ENCODE data around the gene ERBIN.
A peak's percentile ranks its signal among the peaks of the same experiment; 100 is the strongest.

Gene ERBIN

GRCh38 chr5:65893749-65894430, 32.5 kb upstream of the ERBIN start:
- no peak for DNase-seq (ENCODE audit: insufficient read length, low spot score)
- FAIRE-seq: no peak
- TF ChIP-seq TAF1 (IDR thresholded peaks at IDR 0.05; ENCODE audit: low read depth, low read length) (no peak), POU2F2 (IDR thresholded peaks at IDR 0.05; ENCODE audit: low read depth, low read length) (no peak), SPI1 (IDR thresholded peaks at IDR 0.05; ENCODE audit: low read depth, low read length) (no peak), POLR2A (IDR thresholded peaks at IDR 0.05; ENCODE audit: low read depth, low read length) (no peak), POLR2AphosphoS5 (IDR thresholded peaks at IDR 0.05; ENCODE audit: low read depth, low read length) (no peak), PAX5 (IDR thresholded peaks at IDR 0.05; ENCODE audit: insufficient read depth, low read length, severe bottlenecking) (no peak)

- peak; percentile 69 for FAIRE-seq
- TF ChIP-seq SPI1 (IDR thresholded peaks at IDR 0.05; ENCODE audit: low read depth, low read length) (0 out of 2 replicates have a peak, but pooled peaks have one; percentile 19), POU2F2 (IDR thresholded peaks at IDR 0.05; ENCODE audit: low read depth, low read length) (no peak), PAX5 (IDR thresholded peaks at IDR 0.05; ENCODE audit: insufficient read depth, low read length, severe bottlenecking) (no peak), POLR2AphosphoS5 (IDR thresholded peaks at IDR 0.05; ENCODE audit: low read depth, low read length) (no peak)
- DNase-seq (ENCODE audit: insufficient read length, low spot score): no peak
Observed at GRCh38 chr5:65895891-65896290, 30.5 kb upstream of the ERBIN start.

- no peak for DNase-seq (ENCODE audit: insufficient read length, low spot score)
- no peak for TF ChIP-seq POU2F2 (IDR thresholded peaks at IDR 0.05; ENCODE audit: low read depth, low read length)
- TF ChIP-seq PAX5 (IDR thresholded peaks at IDR 0.05; ENCODE audit: insufficient read depth, low read length, severe bottlenecking): no peak
- TF ChIP-seq POLR2AphosphoS5 (IDR thresholded peaks at IDR 0.05; ENCODE audit: low read depth, low read length): no peak
- TF ChIP-seq SPI1 (IDR thresholded peaks at IDR 0.05; ENCODE audit: low read depth, low read length): no peak
- no peak for TF ChIP-seq POLR2A (IDR thresholded peaks at IDR 0.05; ENCODE audit: low read depth, low read length)
- TF ChIP-seq TAF1 (IDR thresholded peaks at IDR 0.05; ENCODE audit: low read depth, low read length): no peak
- FAIRE-seq: no peak
Observed at GRCh38 chr5:65900746-65901145, 25.6 kb upstream of the ERBIN start.

GRCh38 chr5:65902104-65902503, 24.3 kb upstream of the ERBIN start:
- DNase-seq (ENCODE audit: insufficient read length, low spot score): no peak
- TF ChIP-seq TAF1 (IDR thresholded peaks at IDR 0.05; ENCODE audit: low read depth, low read length) (no peak), POU2F2 (IDR thresholded peaks at IDR 0.05; ENCODE audit: low read depth, low read length) (no peak), POLR2A (IDR thresholded peaks at IDR 0.05; ENCODE audit: low read depth, low read length) (no peak), POLR2AphosphoS5 (IDR thresholded peaks at IDR 0.05; ENCODE audit: low read depth, low read length) (no peak), PAX5 (IDR thresholded peaks at IDR 0.05; ENCODE audit: insufficient read depth, low read length, severe bottlenecking) (no peak), SPI1 (IDR thresholded peaks at IDR 0.05; ENCODE audit: low read depth, low read length) (no peak)
- no peak for FAIRE-seq

- no peak for DNase-seq (ENCODE audit: insufficient read length, low spot score)
- no peak for FAIRE-seq
- TF ChIP-seq TAF1 (IDR thresholded peaks at IDR 0.05; ENCODE audit: low read depth, low read length) (no peak), SPI1 (IDR thresholded peaks at IDR 0.05; ENCODE audit: low read depth, low read length) (no peak), POU2F2 (IDR thresholded peaks at IDR 0.05; ENCODE audit: low read depth, low read length) (no peak), POLR2AphosphoS5 (IDR thresholded peaks at IDR 0.05; ENCODE audit: low read depth, low read length) (no peak), PAX5 (IDR thresholded peaks at IDR 0.05; ENCODE audit: insufficient read depth, low read length, severe bottlenecking) (no peak)
Observed at GRCh38 chr5:65903581-65903980, 22.8 kb upstream of the ERBIN start.

- no peak for DNase-seq (ENCODE audit: insufficient read length, low spot score)
- no peak for FAIRE-seq
- TF ChIP-seq TAF1 (IDR thresholded peaks at IDR 0.05; ENCODE audit: low read depth, low read length): no peak
- TF ChIP-seq POU2F2 (IDR thresholded peaks at IDR 0.05; ENCODE audit: low read depth, low read length): no peak
- no peak for TF ChIP-seq POLR2A (IDR thresholded peaks at IDR 0.05; ENCODE audit: low read depth, low read length)
- TF ChIP-seq PAX5 (IDR thresholded peaks at IDR 0.05; ENCODE audit: insufficient read depth, low read length, severe bottlenecking): no peak
- no peak for TF ChIP-seq POLR2AphosphoS5 (IDR thresholded peaks at IDR 0.05; ENCODE audit: low read depth, low read length)
- no peak for TF ChIP-seq SPI1 (IDR thresholded peaks at IDR 0.05; ENCODE audit: low read depth, low read length)
Observed at GRCh38 chr5:65906256-65906655, 20.1 kb upstream of the ERBIN start.

- DNase-seq (ENCODE audit: insufficient read length, low spot score) (no peak), FAIRE-seq (no peak)
- TF ChIP-seq POLR2AphosphoS5 (IDR thresholded peaks at IDR 0.05; ENCODE audit: low read depth, low read length) (no peak), POU2F2 (IDR thresholded peaks at IDR 0.05; ENCODE audit: low read depth, low read length) (no peak), TAF1 (IDR thresholded peaks at IDR 0.05; ENCODE audit: low read depth, low read length) (no peak), SPI1 (IDR thresholded peaks at IDR 0.05; ENCODE audit: low read depth, low read length) (no peak), POLR2A (IDR thresholded peaks at IDR 0.05; ENCODE audit: low read depth, low read length) (no peak), PAX5 (IDR thresholded peaks at IDR 0.05; ENCODE audit: insufficient read depth, low read length, severe bottlenecking) (no peak)
Observed at GRCh38 chr5:65907135-65907534, 19.2 kb upstream of the ERBIN start.

- FAIRE-seq (no peak), DNase-seq (ENCODE audit: insufficient read length, low spot score) (no peak)
- no peak for TF ChIP-seq POLR2A (IDR thresholded peaks at IDR 0.05; ENCODE audit: low read depth, low read length)
- TF ChIP-seq POU2F2 (IDR thresholded peaks at IDR 0.05; ENCODE audit: low read depth, low read length): no peak
- no peak for TF ChIP-seq TAF1 (IDR thresholded peaks at IDR 0.05; ENCODE audit: low read depth, low read length)
- no peak for TF ChIP-seq SPI1 (IDR thresholded peaks at IDR 0.05; ENCODE audit: low read depth, low read length)
- TF ChIP-seq PAX5 (IDR thresholded peaks at IDR 0.05; ENCODE audit: insufficient read depth, low read length, severe bottlenecking): no peak
- TF ChIP-seq POLR2AphosphoS5 (IDR thresholded peaks at IDR 0.05; ENCODE audit: low read depth, low read length): no peak
Observed at GRCh38 chr5:65910711-65911110, 15.7 kb upstream of the ERBIN start.

- FAIRE-seq: no peak
- no peak for DNase-seq (ENCODE audit: insufficient read length, low spot score)
- TF ChIP-seq POLR2A (IDR thresholded peaks at IDR 0.05; ENCODE audit: low read depth, low read length) (no peak), SPI1 (IDR thresholded peaks at IDR 0.05; ENCODE audit: low read depth, low read length) (no peak), PAX5 (IDR thresholded peaks at IDR 0.05; ENCODE audit: insufficient read depth, low read length, severe bottlenecking) (no peak), TAF1 (IDR thresholded peaks at IDR 0.05; ENCODE audit: low read depth, low read length) (no peak), POU2F2 (IDR thresholded peaks at IDR 0.05; ENCODE audit: low read depth, low read length) (no peak), POLR2AphosphoS5 (IDR thresholded peaks at IDR 0.05; ENCODE audit: low read depth, low read length) (no peak)
Observed at GRCh38 chr5:65912311-65912710, 14.1 kb upstream of the ERBIN start.

- FAIRE-seq: no peak
- no peak for DNase-seq (ENCODE audit: insufficient read length, low spot score)
Observed at GRCh38 chr5:65913519-65913918, 12.9 kb upstream of the ERBIN start.

More at GRCh38 chr5:65913519-65913918, 12.9 kb upstream of the ERBIN start:
- TF ChIP-seq POU2F2 (IDR thresholded peaks at IDR 0.05; ENCODE audit: low read depth, low read length) (no peak), SPI1 (IDR thresholded peaks at IDR 0.05; ENCODE audit: low read depth, low read length) (no peak), PAX5 (IDR thresholded peaks at IDR 0.05; ENCODE audit: insufficient read depth, low read length, severe bottlenecking) (no peak), POLR2AphosphoS5 (IDR thresholded peaks at IDR 0.05; ENCODE audit: low read depth, low read length) (no peak), POLR2A (IDR thresholded peaks at IDR 0.05; ENCODE audit: low read depth, low read length) (no peak), TAF1 (IDR thresholded peaks at IDR 0.05; ENCODE audit: low read depth, low read length) (no peak)
